Measurements from ENCODE around the gene PCDHGA4.
"Not testable (repeated sequence)": the region's sequence is repeated elsewhere in the genome, so short reads cannot be mapped to it uniquely, and the experiment has no call there.

PCDHGA4 gene

GRCh38 chr5:141349917-141350619, 4.8 kb upstream of the PCDHGA4 start, which contains the start of gene PCDHGB1:
TSS of gene PCDHGB1 (plus strand) at chr5:141350099. CDS start at chr5:141350261, 162 bp downstream.
- no peak for DNase-seq (ENCODE audit: low read depth in 2 of 2)

GRCh38 chr5:141351591-141351990, 3.2 kb upstream of the PCDHGA4 start:
- no peak for DNase-seq (ENCODE audit: low read depth in 2 of 2)

GRCh38 chr5:141355641-141356040, 820 bp downstream of the PCDHGA4 start:
- DNase-seq (ENCODE audit: low read depth in 2 of 2) = no peak

GRCh38 chr5:141356133-141356532, 1.3 kb downstream of the PCDHGA4 start:
- DNase-seq (ENCODE audit: low read depth in 2 of 2) = no peak

- no peak for DNase-seq (ENCODE audit: low read depth in 2 of 2)
These were observed 2.1 kb downstream of the PCDHGA4 start for GRCh38 chr5:141356950-141357349.

- no peak for DNase-seq (ENCODE audit: low read depth in 2 of 2)
These were observed 5.1 kb downstream of the PCDHGA4 start, which contains the start of gene PCDHGB2 for GRCh38 chr5:141359790-141360426. TSS of gene PCDHGB2 (plus strand) at chr5:141359994. CDS start at chr5:141360136, 142 bp downstream.

GRCh38 chr5:141360685-141361084, 5.9 kb downstream of the PCDHGA4 start:
- no peak for DNase-seq (ENCODE audit: low read depth in 2 of 2)

GRCh38 chr5:141362719-141363118, 7.9 kb downstream of the PCDHGA4 start:
- DNase-seq (ENCODE audit: low read depth in 2 of 2) = no peak

- no peak for DNase-seq (ENCODE audit: low read depth in 2 of 2)
These were observed 9.3 kb downstream of the PCDHGA4 start, which contains the start of gene PCDHGA5 for GRCh38 chr5:141363952-141364660. TSS of gene PCDHGA5 (plus strand) at chr5:141364162. CDS start at chr5:141364331, 169 bp downstream.

- no peak for DNase-seq (ENCODE audit: low read depth in 2 of 2)
These were observed 11.4 kb downstream of the PCDHGA4 start for GRCh38 chr5:141366016-141366896.

GRCh38 chr5:141369994-141370848, 15.4 kb downstream of the PCDHGA4 start, which contains the start of gene PCDHGB3:
TSS of gene PCDHGB3 (plus strand) at chr5:141370242. CDS start at chr5:141370395, 153 bp downstream.
- no peak for DNase-seq (ENCODE audit: low read depth in 2 of 2)

- DNase-seq (ENCODE audit: low read depth in 2 of 2) = no peak
These were observed 17.0 kb downstream of the PCDHGA4 start for GRCh38 chr5:141371572-141372475.

GRCh38 chr5:141373673-141374317, 19.0 kb downstream of the PCDHGA4 start, which contains the start of gene PCDHGA6:
TSS of gene PCDHGA6 (plus strand) at chr5:141373891. CDS start at chr5:141374084, 193 bp downstream.
- DNase-seq (ENCODE audit: low read depth in 2 of 2) = no peak

- no peak for DNase-seq (ENCODE audit: low read depth in 2 of 2)
These were observed 19.8 kb downstream of the PCDHGA4 start for GRCh38 chr5:141374627-141375026.

GRCh38 chr5:141375444-141376155, 20.8 kb downstream of the PCDHGA4 start:
- DNase-seq (ENCODE audit: low read depth in 2 of 2) = not testable (repeated sequence)

- DNase-seq (ENCODE audit: low read depth in 2 of 2) = no peak
These were observed 27.9 kb downstream of the PCDHGA4 start, which contains the start of gene PCDHGA7 for GRCh38 chr5:141382469-141383294. TSS of gene PCDHGA7 (plus strand) at chr5:141382742. CDS start at chr5:141382900, 158 bp downstream.

- DNase-seq (ENCODE audit: low read depth in 2 of 2) = no peak
These were observed 28.5 kb downstream of the PCDHGA4 start for GRCh38 chr5:141383345-141383744.

Measured in fibroblast of skin of left biceps (primary cell).